Astrocyte of the hippocampus (primary cell): Measurements from ENCODE around the gene ZSCAN22.
"Not testable (repeated sequence)": the region's sequence is repeated elsewhere in the genome, so short reads cannot be mapped to it uniquely, and the experiment has no call there.

Source experiments
- DNase-seq: peaks from one replicate; pipeline ENCODE4 v3.0.0; 2011; ENCODE audit warnings: low read depth, low spot score

ZSCAN22 gene

GRCh38 chr19:58317476-58318072, 9.2 kb upstream of the ZSCAN22 start:
- DNase-seq, result peak; percentile 69

- DNase-seq, result no peak
These were observed 8.5 kb upstream of the ZSCAN22 start for GRCh38 chr19:58318297-58318696.

DNA sequence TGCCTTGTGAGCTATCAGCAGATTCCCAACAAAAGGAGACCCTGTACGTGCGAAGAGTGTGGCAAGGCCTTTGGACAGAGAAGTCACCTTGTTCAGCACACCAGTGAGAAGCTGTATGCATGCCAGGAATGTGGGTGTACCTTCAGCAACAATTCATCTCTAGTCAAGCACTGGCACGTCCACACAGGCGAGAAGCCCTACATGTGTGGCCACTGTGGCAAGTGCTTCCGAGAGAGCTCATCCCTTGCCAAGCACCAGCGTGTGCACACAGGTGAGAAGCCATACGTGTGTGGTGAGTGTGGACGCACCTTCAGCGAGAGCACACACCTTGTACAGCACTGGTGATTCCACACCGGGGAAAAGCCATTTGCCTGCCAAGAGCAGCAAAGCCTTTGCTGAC, 7.6 kb upstream of the ZSCAN22 start:
- no peak for DNase-seq

DNA sequence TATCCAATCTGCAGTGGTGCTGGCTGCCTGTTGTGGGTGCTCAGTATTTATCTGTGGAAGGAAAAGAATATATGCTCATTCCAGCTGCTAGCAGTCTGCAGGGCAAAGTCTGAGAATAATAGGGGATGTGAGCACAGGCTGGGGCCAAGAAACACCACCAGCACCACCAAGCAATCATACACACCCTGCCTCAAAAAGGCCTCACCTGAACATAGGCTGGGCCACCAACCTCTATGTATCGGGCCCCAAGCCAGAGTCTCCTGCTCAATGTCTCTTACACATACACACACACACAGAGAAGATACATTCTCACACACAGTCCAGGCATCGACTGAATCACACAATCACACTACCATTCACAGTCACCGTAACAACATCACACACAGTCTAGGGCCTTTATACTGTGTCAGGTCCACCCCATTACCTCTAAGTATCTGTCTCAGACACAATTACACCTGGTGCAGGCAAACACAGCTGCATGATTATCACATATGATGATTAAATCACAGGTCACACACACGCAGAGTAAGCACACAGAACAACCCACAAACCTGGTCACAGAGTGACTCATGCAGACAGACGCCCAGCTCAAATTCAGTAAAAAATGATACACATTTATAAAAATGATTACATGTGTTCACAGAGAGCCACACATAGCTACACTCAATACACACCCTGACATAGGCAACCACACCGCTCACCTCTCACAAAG, 1.3 kb upstream of the ZSCAN22 start:
- DNase-seq, result no peak

- no peak for DNase-seq
These were observed 287 bp upstream of the ZSCAN22 start for GRCh38 chr19:58326501-58326913.

GRCh38 chr19:58328999-58329398, 2.2 kb downstream of the ZSCAN22 start:
- no peak for DNase-seq

DNA sequence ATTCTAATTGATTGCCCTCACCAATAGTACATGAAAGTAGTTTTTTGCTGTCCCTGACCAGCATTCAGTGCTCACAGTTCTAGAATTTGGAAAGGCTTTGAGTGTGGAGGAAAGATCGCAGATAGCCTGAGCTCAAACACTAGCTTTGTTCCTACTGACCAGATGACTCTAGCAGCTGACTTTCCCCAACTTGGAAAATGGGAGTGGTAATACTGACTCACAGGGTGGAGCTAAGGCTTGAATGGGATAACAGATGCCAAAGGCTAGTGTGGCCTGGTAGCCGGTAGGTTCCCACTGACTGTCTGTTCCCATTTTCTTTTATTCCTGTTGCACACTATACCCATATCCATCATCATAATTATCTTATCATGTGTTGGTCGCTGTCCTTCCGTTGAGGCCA, 3.7 kb downstream of the ZSCAN22 start:
- peak; percentile 70 for DNase-seq

DNA sequence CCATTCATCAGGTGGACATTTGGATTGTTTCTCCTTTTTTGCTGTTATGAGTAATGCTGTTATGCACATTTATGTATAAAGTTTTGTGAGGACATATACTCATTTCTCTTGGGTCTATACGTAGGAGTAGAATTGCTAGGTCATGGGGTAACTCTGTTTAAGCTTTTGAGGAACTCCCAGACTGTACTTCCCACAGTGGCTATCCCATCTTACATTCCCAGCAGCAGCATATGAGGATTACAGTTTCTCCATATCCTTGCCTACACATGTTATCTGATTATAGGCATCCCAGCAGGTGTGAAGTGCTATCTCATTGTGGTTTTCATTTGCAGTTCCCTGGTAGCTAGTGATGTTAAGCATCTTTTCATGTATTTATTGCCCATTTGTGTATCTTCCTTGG, 5.9 kb downstream of the ZSCAN22 start:
- no peak for DNase-seq

- DNase-seq, result no peak
These were observed 8.0 kb downstream of the ZSCAN22 start for GRCh38 chr19:58334691-58335249.

GRCh38 chr19:58335630-58336029, 8.8 kb downstream of the ZSCAN22 start:
- DNase-seq, result no peak

- DNase-seq, result no peak
These were observed 9.4 kb downstream of the ZSCAN22 start for GRCh38 chr19:58336216-58336615.

- DNase-seq, result no peak
These were observed 10.0 kb downstream of the ZSCAN22 start for GRCh38 chr19:58336820-58337219.

DNA sequence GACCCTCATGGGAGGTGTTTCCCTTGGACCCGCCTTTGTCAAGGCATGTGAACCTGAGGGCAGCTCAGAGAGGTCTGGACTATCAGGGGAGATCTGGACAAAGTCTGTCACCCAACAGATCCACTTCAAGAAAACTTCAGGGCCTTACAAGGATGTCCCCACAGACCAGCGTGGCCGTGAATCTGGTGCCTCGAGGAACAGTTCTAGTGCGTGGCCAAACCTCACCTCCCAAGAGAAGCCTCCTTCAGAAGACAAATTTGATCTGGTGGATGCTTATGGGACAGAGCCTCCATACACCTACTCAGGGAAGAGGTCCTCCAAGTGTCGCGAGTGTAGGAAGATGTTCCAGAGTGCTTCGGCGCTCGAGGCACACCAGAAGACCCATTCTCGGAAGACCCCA, 11.5 kb downstream of the ZSCAN22 start:
- DNase-seq, result no peak

DNA sequence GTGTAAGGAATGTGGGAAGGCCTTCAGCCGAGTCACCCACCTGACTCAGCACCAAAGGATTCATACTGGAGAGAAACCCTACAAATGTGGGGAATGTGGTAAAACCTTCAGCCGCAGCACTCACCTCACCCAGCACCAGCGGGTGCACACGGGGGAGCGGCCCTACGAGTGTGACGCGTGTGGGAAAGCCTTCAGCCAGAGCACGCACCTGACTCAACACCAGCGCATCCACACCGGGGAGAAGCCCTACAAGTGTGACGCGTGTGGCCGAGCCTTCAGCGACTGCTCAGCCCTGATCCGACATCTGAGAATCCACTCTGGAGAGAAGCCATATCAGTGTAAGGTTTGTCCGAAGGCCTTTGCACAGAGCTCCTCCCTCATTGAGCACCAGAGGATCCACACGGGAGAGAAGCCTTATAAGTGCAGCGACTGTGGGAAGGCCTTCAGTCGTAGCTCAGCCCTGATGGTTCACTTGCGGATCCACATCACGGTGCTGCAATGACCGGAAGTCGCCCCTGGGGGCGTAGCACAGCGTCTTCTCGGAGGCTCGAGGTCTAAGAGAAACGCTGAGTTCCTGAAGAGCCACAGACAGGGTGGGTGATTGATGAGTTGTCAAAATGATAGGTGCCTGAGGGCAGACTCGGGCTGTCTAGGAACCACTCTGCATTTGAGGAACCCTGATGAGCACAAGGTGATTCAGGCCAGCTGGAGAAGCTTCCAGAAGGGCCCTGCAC, 12.2 kb downstream of the ZSCAN22 start:
- DNase-seq, result no peak

GRCh38 chr19:58345558-58345957, 18.8 kb downstream of the ZSCAN22 start:
- DNase-seq, result no peak

GRCh38 chr19:58346961-58347929, 20.5 kb downstream of the ZSCAN22 start:
- peak; percentile 89 for DNase-seq

- not testable (repeated sequence) for DNase-seq
These were observed 21.3 kb downstream of the ZSCAN22 start for GRCh38 chr19:58348080-58348479.

- no peak for DNase-seq
These were observed 22.8 kb downstream of the ZSCAN22 start for GRCh38 chr19:58349590-58349989.

DNA sequence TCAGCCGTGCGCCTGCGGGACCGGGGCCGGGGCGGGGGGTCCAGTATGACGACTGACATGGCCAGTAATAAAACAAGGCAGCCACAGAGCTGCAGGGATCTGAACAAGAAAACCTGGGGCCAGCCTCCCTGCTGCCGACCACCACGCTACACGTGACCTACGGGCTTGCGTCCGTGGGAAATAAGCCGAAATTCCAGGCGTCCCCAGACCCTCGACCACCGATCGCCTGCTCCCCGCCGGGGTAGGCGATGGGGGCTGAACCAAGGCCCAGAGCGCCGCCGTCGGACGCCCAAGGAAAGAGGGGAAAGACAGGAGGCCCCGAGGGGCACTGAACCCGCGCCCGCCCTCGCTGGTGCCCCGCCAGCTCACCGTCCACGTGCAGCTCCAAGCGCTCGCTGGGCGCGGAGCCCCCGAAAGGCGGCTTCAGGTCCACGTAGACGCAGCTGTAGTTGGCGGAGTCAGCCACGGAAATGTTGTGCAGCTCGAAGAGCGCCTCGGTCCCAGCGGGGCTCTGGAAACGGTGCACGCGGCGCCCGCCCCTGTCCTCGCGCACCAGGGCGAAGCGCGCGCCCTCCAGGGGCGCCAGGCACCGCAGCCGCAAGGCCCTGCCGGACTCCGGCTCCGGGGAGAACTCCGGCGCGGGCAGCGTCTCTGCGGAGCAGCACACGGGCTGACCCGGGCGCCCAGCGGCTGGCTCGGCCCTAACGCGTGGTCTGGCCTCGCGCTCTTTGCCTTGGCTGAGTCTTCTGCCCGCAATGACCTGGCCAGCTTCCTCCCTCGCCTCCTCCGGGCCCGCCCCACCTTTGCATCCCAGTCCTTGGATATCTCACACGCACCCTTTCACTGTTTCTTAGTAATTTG, 23.4 kb downstream of the ZSCAN22 start:
- DNase-seq, result peak; percentile 21

- DNase-seq, result no peak
These were observed 24.2 kb downstream of the ZSCAN22 start for GRCh38 chr19:58350871-58351557.
